ENCODE measurements around the gene TRMU.
"Not testable (repeated sequence)": the region's sequence is repeated elsewhere in the genome, so short reads cannot be mapped to it uniquely, and the experiment has no call there.

TRMU gene

DNA sequence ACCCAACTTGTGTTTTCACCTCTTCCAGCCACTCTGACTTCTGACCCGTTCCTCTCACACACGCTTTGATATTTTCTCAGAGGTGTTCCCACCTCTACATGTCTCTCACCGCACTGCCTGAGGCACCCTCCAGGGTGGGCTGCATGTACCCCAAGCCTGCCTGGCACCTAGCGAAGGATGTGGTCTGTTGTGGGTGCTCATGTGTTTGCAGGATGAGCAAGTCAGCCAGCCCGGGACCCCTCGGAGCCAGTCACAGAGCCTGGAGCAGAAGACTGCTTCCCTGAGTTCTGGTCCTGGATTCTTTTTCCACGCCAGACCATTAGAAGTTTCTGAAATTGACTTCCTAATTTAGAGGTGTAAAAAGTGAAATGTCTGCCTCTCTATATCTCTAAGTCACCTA lies 35.0 kb upstream of the TRMU start:
- DNase-seq (ENCODE audit: low read depth) = no peak

DNA sequence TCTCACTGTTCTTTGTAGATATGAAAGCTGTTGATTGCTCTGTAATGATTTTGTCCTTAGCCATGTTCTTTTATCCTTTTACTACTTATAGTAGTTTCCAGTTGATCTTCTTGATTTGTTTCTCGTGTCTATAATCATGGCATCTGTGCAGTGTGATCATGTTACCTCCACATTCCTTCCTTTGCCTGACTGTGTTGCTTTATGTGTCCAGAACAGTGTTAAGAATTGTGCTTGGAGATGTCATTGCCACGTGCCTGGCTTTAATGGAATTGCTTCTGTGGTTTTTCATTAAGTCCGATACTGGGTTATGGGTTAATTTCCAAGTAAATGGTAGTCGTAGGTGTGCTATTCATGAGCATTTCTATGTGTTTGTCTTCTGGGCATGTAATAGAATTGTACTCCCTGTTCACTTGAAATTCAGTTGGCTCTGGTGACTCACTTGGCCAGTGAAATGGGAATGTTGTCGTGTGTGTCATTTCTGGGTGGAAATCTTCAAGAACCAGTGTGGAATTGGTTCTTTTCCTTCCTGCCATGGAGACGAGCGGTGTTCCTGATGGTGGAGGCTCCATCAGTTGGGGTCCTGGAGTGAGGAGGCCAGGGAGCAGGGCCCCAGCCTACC lies 32.1 kb upstream of the TRMU start:
- DNase-seq (ENCODE audit: low read depth) = no peak

GRCh38 chr22:46308283-46308988 lies 27.1 kb upstream of the TRMU start:
- DNase-seq (ENCODE audit: low read depth) = no peak

- no peak for DNase-seq (ENCODE audit: low read depth)
These were observed 25.9 kb upstream of the TRMU start for GRCh38 chr22:46309526-46310085.

DNA sequence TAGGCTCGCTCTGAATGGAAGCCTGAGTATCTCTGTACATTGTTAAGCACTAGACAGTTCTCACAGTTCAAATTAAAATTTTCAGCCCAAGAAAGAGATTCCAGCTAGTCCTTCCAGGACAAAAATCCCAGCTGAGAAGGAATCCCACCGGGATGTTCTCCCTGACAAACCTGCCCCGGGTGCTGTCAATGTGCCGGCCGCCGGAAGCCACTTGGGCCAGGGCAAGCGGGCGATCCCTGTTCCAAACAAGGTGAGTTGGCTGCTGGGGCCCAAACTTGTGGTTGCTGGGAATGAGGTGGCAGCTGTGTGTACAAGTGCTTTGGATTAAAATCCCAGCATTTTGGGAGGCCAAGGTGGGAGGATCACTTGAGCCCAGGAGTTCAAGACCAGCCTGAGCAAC lies 23.5 kb upstream of the TRMU start:
- no peak for DNase-seq (ENCODE audit: low read depth)

DNA sequence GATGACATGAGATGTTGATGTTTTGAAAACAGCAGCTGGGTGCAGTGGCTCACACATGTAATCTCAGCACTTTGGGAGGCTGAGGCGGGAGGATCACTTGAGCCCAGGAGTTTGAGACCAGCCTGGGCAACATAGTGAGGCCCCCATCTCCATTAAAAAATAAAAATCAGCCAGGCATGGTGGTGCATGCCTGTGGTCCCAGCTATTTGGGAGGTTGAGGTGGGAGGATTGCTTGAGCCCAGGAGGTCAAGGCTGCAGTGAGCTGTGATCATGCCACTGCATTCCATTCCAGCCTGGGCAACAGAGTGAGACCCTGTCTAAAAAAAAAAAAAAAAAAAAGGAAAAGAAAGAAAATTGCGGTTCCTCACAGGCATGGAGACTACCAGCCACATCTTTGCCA lies 22.7 kb upstream of the TRMU start:
- DNase-seq (ENCODE audit: low read depth) = not testable (repeated sequence)

GRCh38 chr22:46315976-46316375 lies 19.5 kb upstream of the TRMU start:
- no peak for DNase-seq (ENCODE audit: low read depth)

GRCh38 chr22:46317646-46318045 lies 17.9 kb upstream of the TRMU start:
- DNase-seq (ENCODE audit: low read depth) = no peak

GRCh38 chr22:46318576-46318975 lies 16.9 kb upstream of the TRMU start:
- DNase-seq (ENCODE audit: low read depth) = no peak

GRCh38 chr22:46319319-46319718 lies 16.2 kb upstream of the TRMU start:
- DNase-seq (ENCODE audit: low read depth) = no peak

DNA sequence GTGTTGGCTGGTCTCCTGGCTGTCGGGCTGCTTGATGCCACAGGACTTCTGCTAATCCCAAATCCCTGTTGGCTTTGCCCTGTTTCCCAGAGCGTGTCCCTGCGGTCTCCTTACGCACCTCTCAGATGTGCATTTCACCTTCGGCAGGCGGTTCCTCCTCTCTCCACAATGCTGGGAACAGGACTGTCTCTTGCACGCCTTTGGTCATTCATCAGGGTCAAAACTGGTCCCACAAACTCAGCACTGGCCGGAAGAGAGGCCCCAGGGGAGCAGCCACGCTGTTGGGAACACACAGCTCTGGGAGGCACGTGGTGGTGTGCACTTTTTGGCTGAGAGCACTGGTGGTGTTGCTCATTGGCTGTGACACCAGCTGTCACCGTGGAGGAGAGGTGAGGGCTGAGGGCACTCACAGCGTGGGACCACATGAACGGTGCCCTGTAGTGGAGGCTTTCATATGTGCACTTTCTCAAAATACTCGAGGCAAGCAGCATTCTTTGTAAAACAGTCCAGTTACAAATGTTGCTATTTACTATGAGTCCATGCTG lies 15.3 kb upstream of the TRMU start:
- no peak for DNase-seq (ENCODE audit: low read depth)

DNA sequence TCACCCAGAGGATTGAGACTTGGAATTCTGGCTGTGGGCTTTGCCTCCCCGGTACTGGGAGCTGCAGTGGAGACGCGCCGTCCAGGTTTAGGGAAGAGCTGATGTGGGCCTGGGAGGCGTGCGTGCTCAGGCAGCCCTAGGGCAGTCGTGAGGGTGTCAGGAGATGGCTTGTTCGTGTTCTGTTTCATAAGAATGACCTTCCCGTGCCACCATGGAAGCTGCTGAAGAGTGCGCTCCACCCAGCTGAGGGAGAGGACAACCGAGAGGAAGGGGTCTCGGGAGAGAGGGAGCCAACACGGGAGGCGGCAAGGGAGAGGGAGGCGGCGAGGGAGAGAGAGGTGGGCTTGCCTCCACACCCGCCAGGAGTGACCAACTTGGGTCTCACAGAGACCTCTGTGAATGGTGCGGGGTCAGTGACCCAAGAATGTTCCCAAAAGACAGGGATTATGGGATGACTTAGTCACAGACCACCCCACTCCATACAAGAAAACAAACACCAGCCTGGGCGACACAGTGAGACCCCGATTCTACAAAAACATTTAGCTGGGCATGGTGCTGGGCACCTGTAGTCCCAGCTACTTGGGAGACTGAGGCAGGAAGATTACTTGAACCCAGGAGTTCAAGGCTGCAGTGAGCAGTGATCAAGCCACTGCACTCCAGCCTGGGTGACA lies 14.7 kb upstream of the TRMU start:
- DNase-seq (ENCODE audit: low read depth) = no peak

DNA sequence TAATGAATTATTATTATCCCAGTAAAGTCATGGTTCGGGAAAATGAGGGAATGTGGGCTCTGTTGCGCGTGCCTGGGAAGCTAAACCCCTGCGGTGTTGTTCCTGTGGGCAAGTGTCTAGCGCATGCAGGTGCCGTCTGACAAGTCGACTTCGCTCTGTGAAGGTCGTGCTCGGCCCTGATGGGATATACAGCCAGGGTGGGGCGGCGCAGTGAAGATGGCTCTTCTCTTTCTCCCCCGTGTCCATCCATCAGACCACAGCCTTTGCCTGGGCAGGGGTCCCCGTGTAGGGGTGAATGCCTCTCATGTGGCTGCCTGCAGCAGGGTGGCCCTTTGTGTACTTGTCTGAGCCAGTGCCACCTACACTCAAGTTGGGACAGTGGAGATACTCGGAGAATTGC lies 12.8 kb upstream of the TRMU start:
- no peak for DNase-seq (ENCODE audit: low read depth)

- DNase-seq (ENCODE audit: low read depth) = no peak
These were observed 12.4 kb upstream of the TRMU start for GRCh38 chr22:46323162-46323561.

DNA sequence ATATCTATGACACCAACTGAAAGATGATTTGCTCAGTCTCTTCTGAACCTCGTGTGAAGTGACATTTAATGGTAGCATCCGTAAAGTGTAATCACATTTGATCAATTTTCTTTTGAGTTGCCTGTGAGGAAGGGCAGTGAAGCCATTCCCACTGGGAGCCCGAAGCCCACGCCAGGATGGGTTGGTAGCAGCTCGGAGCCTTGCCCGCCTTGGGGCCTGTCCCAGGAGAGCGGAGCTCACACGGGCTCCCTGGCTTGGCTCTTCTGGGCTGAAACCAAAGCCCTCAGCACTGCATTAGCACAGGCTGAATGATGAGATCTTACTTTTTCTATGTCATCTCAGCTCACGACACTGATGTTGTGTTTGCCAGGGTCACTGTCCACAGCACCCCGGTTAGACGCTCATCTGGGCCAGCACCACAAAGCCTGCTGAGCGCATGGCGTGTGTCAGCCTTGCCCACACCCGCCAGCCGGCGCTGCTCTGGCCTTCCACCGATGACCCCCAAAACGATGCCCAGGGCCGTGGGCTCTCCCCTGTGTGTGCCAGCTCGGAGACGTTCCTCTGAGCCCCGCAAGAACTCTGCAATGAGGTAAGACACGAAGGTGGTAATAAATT lies 9.3 kb upstream of the TRMU start:
- no peak for DNase-seq (ENCODE audit: low read depth)

DNA sequence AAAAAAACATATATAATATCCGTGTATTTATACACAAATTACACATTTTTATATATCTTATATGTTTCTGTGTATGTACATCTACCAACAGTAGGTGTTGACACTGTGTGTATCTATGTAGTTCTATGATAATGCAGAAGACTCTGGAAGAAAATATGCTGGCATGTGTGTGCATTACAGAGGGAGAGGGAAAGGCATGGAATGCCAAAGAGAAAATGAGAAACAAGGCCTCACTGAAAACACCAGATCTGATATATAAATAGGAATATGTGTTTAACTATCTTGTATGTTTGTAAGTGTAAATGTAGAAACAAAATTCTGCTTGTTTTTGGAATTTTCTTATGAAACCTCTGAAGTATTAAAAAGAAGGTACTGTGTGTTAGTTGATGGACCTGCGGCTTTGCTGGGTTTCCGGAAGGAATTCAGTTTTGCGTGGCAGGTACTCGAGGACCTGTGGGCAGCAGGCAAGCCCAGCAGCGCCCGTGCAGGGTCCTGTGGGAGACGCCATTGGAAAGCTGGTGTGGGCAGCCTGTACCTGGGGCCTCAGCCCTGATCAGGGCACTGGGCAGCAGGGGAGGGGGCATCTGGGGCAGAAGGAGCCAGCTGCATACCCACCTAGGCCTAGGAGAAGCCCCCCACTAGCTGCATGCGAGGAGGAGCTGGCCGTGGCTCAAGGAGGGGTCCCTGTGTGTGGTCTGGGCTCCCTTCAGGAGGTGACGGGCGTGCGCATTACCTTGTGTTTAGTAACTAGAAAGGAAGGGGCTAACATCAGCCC lies 7.6 kb upstream of the TRMU start:
- DNase-seq (ENCODE audit: low read depth) = no peak

GRCh38 chr22:46328797-46329196 lies 6.7 kb upstream of the TRMU start:
- DNase-seq (ENCODE audit: low read depth) = no peak

- DNase-seq (ENCODE audit: low read depth) = no peak
These were observed 5.9 kb upstream of the TRMU start for GRCh38 chr22:46329616-46330015.

- no peak for DNase-seq (ENCODE audit: low read depth)
These were observed 5.1 kb upstream of the TRMU start for GRCh38 chr22:46330426-46330825.

- DNase-seq (ENCODE audit: low read depth) = no peak
These were observed 4.0 kb upstream of the TRMU start for GRCh38 chr22:46331496-46331895.
